Measurements from ENCODE around the gene RAB40C. TPM values are rescaled to one million over a fixed set of nuclear protein-coding genes. Genes with fewer than 3 reads are reported as not detected.

RAB40C gene
- total RNA-seq, 1 experiment from 2014 or later = 19.9 TPM

DNA sequence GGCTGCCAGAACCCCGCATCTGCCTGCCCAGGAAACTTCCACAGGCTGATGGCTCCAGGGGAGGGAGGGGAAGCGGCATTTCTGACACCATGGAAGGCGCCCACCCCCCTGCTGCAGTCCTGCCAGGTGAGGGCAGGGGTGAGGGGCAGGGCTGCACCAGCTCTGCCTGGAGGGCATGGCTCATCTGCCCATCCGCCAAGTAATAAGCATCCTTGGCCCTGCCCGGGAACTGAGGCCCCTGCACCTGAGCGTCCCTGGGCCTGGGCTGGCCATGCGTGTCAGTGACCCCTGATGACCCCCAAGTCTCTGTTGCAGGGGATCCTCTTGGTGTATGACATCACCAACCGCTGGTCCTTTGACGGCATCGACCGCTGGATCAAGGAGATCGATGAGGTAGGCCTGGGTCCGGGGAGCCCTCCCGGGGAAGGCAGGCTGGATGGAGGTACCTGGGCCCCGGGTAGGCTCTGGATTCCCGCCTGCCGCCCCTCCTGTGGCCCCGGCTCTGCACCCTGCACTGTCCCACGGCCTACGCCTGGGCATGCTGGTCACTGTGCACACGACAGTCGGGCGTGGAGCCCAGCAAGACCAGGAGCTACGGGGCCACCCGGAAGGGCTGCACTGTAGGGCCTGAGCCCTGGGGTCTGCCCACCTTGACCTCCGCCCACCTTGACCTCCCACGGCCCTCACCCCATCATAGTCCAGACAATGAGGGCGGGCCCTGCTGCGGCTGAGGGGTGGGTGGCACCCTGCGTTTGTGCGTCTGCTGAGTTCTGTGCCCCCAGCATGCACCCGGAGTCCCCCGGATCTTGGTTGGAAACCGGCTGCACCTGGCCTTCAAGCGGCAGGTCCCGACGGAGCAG lies 35.5 kb downstream of the RAB40C start:
- Histone ChIP-seq H3K36me3 (ENCODE audit: insufficient read depth, low read length, poor library complexity, severe bottlenecking) (peaks cover 4% of the 10 kb centered on the region), H3K27me3 (replicated peaks; ENCODE audit: insufficient read depth, low read depth, low read length, poor library complexity) (no peaks in the 10 kb centered on the region), H3K9me3 (ENCODE audit: low read depth, low read length, poor library complexity, severe bottlenecking) (no peaks in the 10 kb centered on the region), H3K4me1 (ENCODE audit: insufficient read depth, low read length, poor library complexity, severe bottlenecking) (peaks cover 5% of the 10 kb centered on the region), H3K27ac (ENCODE audit: low read depth, low read length, poor library complexity, severe bottlenecking) (no peak overlapping the region), H3K4me3 (ENCODE audit: low read depth, low read length, poor library complexity, severe bottlenecking) (no peak overlapping the region)
- CTCF ChIA-PET = interaction anchor here (0.6 kb wide), 1 partner anchor 240 kb away, joined by 9 read pairs; no protein-coding TSS in a partner anchor
- DNase-seq (ENCODE audit: low spot score) = no peak
- BruUV-seq (replicated peaks) = no TSS peak
- intact Hi-C loops (cut with micrococcal nuclease; ENCODE audit: unreplicated experiment) = no loop called here
- TF ChIP-seq, protein P1, sequence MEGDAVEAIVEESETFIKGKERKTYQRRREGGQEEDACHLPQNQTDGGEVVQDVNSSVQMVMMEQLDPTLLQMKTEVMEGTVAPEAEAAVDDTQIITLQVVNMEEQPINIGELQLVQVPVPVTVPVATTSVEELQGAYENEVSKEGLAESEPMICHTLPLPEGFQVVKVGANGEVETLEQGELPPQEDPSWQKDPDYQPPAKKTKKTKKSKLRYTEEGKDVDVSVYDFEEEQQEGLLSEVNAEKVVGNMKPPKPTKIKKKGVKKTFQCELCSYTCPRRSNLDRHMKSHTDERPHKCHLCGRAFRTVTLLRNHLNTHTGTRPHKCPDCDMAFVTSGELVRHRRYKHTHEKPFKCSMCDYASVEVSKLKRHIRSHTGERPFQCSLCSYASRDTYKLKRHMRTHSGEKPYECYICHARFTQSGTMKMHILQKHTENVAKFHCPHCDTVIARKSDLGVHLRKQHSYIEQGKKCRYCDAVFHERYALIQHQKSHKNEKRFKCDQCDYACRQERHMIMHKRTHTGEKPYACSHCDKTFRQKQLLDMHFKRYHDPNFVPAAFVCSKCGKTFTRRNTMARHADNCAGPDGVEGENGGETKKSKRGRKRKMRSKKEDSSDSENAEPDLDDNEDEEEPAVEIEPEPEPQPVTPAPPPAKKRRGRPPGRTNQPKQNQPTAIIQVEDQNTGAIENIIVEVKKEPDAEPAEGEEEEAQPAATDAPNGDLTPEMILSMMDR (conservative IDR thresholded peaks at IDR 0.05; ENCODE audit: low read depth, low read length) = no peak
- TF ChIP-seq EZH2 (IDR thresholded peaks at IDR 0.05; ENCODE audit: borderline replicate concordance, low read depth, low read length, poor library complexity, severe bottlenecking) = no peak
- POLR2A ChIA-PET (ENCODE audit: low non-redundant PET) = no interaction called here

DNA sequence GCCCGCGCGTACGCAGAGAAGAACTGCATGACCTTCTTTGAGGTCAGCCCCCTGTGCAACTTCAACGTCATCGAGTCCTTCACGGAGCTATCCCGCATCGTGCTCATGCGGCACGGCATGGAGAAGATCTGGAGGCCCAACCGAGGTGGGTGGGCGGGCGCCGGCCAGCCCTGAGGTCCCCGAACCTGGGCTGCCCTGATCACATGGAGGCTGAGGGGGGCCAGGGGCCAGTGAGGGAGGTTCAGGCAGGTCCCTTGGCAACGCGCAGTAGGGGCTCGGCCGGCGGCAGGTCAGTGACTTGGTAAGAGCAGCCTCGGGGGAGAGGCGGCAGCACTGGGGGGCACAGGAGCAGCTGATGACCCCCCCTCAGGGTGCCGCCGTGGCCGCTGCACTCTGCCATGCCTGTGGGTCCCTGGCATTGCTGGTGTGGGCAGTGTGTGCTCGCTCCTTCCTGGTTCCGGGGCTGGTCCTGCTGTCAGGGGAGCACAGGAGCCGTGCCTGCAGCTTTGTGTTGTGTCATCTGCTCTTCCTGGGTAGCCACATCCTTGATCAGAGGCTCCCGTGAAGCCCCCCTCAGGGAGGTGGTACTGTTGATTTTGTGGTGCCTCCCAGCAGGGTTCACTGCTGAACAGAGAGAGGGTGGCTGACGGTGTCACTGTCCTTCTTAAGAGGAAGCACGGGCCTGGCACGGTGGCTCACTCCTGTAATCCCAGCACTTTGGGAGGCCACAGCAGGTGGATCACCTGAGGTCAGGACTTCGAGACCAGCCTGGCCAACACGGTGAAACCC lies 36.3 kb downstream of the RAB40C start:
- intact Hi-C loops (cut with micrococcal nuclease; ENCODE audit: unreplicated experiment) = no loop called here
- Histone ChIP-seq H3K27me3 (replicated peaks; ENCODE audit: insufficient read depth, low read depth, low read length, poor library complexity) (no peaks in the 10 kb centered on the region), H3K4me3 (ENCODE audit: low read depth, low read length, poor library complexity, severe bottlenecking) (no peak overlapping the region), H3K4me1 (ENCODE audit: insufficient read depth, low read length, poor library complexity, severe bottlenecking) (peaks cover 5% of the 10 kb centered on the region), H3K9me3 (ENCODE audit: low read depth, low read length, poor library complexity, severe bottlenecking) (no peaks in the 10 kb centered on the region), H3K36me3 (ENCODE audit: insufficient read depth, low read length, poor library complexity, severe bottlenecking) (peaks cover 4% of the 10 kb centered on the region), H3K27ac (ENCODE audit: low read depth, low read length, poor library complexity, severe bottlenecking) (no peak overlapping the region)
- DNase-seq (ENCODE audit: low spot score) = no peak
- TF ChIP-seq EZH2 (IDR thresholded peaks at IDR 0.05; ENCODE audit: borderline replicate concordance, low read depth, low read length, poor library complexity, severe bottlenecking) = no peak
- ChIA-PET CTCF (no interaction called here), POLR2A (ENCODE audit: low non-redundant PET) (no interaction called here)
- no TSS peak for BruUV-seq (replicated peaks)

DNA sequence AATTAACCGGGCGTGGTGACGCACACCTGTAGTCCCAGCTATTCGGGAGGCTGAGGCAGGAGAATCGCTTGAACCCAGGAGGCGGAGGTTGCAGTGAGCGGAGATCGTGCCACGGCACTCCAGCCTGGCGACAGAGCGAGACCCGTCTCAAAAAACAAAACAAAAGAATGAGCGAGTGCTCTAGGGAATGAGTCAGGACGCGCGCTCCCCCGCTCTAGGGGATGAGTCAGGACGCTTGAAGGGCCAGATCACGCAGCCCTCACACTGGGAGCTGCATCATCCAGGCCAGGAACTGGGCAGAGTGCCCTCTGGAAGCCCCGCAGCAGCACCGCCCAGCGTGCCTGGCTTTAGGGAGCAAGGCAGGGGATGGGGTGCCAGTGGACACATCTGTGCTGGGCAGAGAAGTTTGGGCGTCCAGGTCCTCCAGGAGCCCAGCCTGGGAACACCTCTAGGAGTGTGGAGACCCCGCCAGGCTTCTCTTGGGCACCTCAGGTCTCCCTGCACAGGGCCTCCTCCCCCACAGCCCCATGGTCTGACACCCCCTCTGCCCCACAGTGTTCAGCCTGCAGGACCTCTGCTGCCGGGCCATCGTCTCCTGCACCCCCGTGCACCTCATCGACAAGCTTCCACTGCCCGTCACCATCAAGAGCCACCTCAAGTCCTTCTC lies 37.1 kb downstream of the RAB40C start:
- DNase-seq (ENCODE audit: low spot score) = peak; percentile 76
- H3K4me3 ChIP-seq (ENCODE audit: low read depth, low read length, poor library complexity, severe bottlenecking) = no peak overlapping the region
- ChIA-PET CTCF (no interaction called here), POLR2A (ENCODE audit: low non-redundant PET) (no interaction called here)
- peaks cover under 1% of the 10 kb centered on the region for H3K4me1 ChIP-seq (ENCODE audit: insufficient read depth, low read length, poor library complexity, severe bottlenecking)
- TF ChIP-seq EZH2 (IDR thresholded peaks at IDR 0.05; ENCODE audit: borderline replicate concordance, low read depth, low read length, poor library complexity, severe bottlenecking) = no peak
- TF ChIP-seq, protein P1 (conservative IDR thresholded peaks at IDR 0.05; ENCODE audit: low read depth, low read length) = no peak
- no peaks in the 10 kb centered on the region for H3K27me3 ChIP-seq (replicated peaks; ENCODE audit: insufficient read depth, low read depth, low read length, poor library complexity)
- intact Hi-C loops (cut with micrococcal nuclease; ENCODE audit: unreplicated experiment) = no loop called here
- H3K9me3 ChIP-seq (ENCODE audit: low read depth, low read length, poor library complexity, severe bottlenecking) = no peaks in the 10 kb centered on the region
- no TSS peak for BruUV-seq (replicated peaks)
- peaks cover 4% of the 10 kb centered on the region for H3K36me3 ChIP-seq (ENCODE audit: insufficient read depth, low read length, poor library complexity, severe bottlenecking)
- H3K27ac ChIP-seq (ENCODE audit: low read depth, low read length, poor library complexity, severe bottlenecking) = no peak overlapping the region
